HepG2 (cell line): ENCODE data around the gene SGTB. TPM values are rescaled to one million over a fixed set of nuclear protein-coding genes. Genes with fewer than 3 reads are reported as not detected.

Experiments
- CEBPZ ChIP-seq: IDR thresholded peaks from 2 replicates; pipeline ENCODE4 v1.6.1; 2012; ENCODE audit warnings: low read length, improper control_type of control experiment
- HOXA5 ChIP-seq: sonication (generic); formaldehyde crosslinking; IDR thresholded peaks from 2 replicates; pipeline ENCODE4 v1.4.0; 2020; ENCODE audit warnings: missing genetic modification reagents
- KMT2A ChIP-seq: sonication (generic); formaldehyde crosslinking; IDR thresholded peaks from 2 replicates; pipeline ENCODE4 v1.4.0; 2020; ENCODE audit warnings: missing genetic modification reagents
- MXD4 ChIP-seq: IDR thresholded peaks from 2 replicates; pipeline ENCODE4 v1.6.1; 2016; ENCODE audit warnings: mild to moderate bottlenecking, missing biosample characterization, missing genetic modification reagents
- POGZ ChIP-seq: sonication (generic); formaldehyde crosslinking; IDR thresholded peaks from 2 replicates; pipeline ENCODE4 v1.4.0; 2020; ENCODE audit warnings: mild to moderate bottlenecking, missing genetic modification reagents
- RERE ChIP-seq: IDR thresholded peaks from 2 replicates; pipeline ENCODE4 v1.6.1; 2016; ENCODE audit warnings: low read depth, missing genetic modification reagents, missing compliant biosample characterization
- SP2 ChIP-seq: sonication (generic); formaldehyde crosslinking; IDR thresholded peaks from 2 replicates; pipeline ENCODE4 v1.5.1; 2020; ENCODE audit warnings: mild to moderate bottlenecking, missing genetic modification reagents
- TFAP4 ChIP-seq: sonication (generic); IDR thresholded peaks from 2 replicates; pipeline ENCODE4 v1.6.1; 2016; ENCODE audit warnings: low read depth, borderline replicate concordance
- ZNF33B ChIP-seq: sonication (generic); formaldehyde crosslinking; IDR thresholded peaks from 2 replicates; pipeline ENCODE4 v1.5.1; 2020; ENCODE audit warnings: mild to moderate bottlenecking, missing genetic modification reagents
- ZNF605 ChIP-seq: sonication (generic); formaldehyde crosslinking; IDR thresholded peaks from 2 replicates; pipeline ENCODE4 v1.8.0; 2022; ENCODE audit warnings: mild to moderate bottlenecking, missing genetic modification reagents
- ZNF713 ChIP-seq: sonication (generic); formaldehyde crosslinking; IDR thresholded peaks from 2 replicates; pipeline ENCODE4 v1.4.0; 2020; ENCODE audit warnings: mild to moderate bottlenecking, missing genetic modification reagents
- ZNF746 ChIP-seq: sonication (generic); formaldehyde crosslinking; IDR thresholded peaks from 2 replicates; pipeline ENCODE4 v1.8.0; 2022; ENCODE audit warnings: mild to moderate bottlenecking, missing genetic modification reagents
- ZNF749 ChIP-seq: sonication (generic); formaldehyde crosslinking; IDR thresholded peaks from 2 replicates; pipeline ENCODE4 v1.8.0; 2022; ENCODE audit warnings: mild to moderate bottlenecking, missing genetic modification reagents, moderate library complexity, borderline replicate concordance
- polyA plus RNA-seq, 8 experiments: library from polyadenylated mRNA; depleted of rRNA in 3 of 8; stranded (reverse) in 7 of 8; unstranded in 1 of 8; fragments of >200 nt; fragmentation: Illumina TruSeq in 4 of 8; extraction: Trizol in 4 of 8; gene quantifications; 2 replicates each; pipeline versions ENCODE4 v1.2.1 to v1.2.3, GENCODE V29; 2011 to 2016; ENCODE audit warnings: low read depth in 4 of 8, missing spikeins in 1 of 8, mixed read lengths in 1 of 8; ENCODE audit not compliant: insufficient read depth in 1 of 8
- total RNA-seq, 5 experiments: library from RNA; depleted of rRNA; stranded (reverse); fragments of >200 nt; fragmentation: Illumina TruSeq; extraction: Trizol; gene quantifications; 2 replicates each; pipeline ENCODE4 v1.2.3, GENCODE V29; 2016; ENCODE audit warnings: low read depth in 1 of 5

The SGTB gene
- total and polyA plus RNA-seq, 2 of the 13 experiments (the other 11 are each of a cell fraction or from before 2014, with no cell fraction given) = 5.2 to 11.2 TPM

- no peak for TF ChIP-seq CEBPZ
- 0 out of 2 replicates have a peak, but pooled peaks have one; percentile 57 for TF ChIP-seq ZNF605 (CRISPR knock-in tag)
- no peak for TF ChIP-seq ZNF749
- TF ChIP-seq ZNF746 (CRISPR knock-in tag) = no peak
- TF ChIP-seq ZNF713 (CRISPR knock-in tag) = no peak
- peak; percentile 11; the same call in 1 of the 2 replicates for TF ChIP-seq POGZ (CRISPR knock-in tag)
- TF ChIP-seq RERE (CRISPR knock-in tag) = 0 out of 2 replicates have a peak, but pooled peaks have one; percentile 25
- no peak for TF ChIP-seq SP2
- no peak for TF ChIP-seq MXD4 (CRISPR knock-in tag)
- TF ChIP-seq TFAP4 = no peak
- no peak for TF ChIP-seq ZNF33B
- 0 out of 2 replicates have a peak, but pooled peaks have one; percentile 29 for TF ChIP-seq KMT2A (CRISPR knock-in tag)
- 0 out of 2 replicates have a peak, but pooled peaks have one; percentile 18 for TF ChIP-seq HOXA5 (CRISPR knock-in tag)
Measured at GRCh38 chr5:65721050-65721719, 724 bp downstream of the SGTB start (continued).
